ENCODE data around the gene TRAF1.

DNA sequence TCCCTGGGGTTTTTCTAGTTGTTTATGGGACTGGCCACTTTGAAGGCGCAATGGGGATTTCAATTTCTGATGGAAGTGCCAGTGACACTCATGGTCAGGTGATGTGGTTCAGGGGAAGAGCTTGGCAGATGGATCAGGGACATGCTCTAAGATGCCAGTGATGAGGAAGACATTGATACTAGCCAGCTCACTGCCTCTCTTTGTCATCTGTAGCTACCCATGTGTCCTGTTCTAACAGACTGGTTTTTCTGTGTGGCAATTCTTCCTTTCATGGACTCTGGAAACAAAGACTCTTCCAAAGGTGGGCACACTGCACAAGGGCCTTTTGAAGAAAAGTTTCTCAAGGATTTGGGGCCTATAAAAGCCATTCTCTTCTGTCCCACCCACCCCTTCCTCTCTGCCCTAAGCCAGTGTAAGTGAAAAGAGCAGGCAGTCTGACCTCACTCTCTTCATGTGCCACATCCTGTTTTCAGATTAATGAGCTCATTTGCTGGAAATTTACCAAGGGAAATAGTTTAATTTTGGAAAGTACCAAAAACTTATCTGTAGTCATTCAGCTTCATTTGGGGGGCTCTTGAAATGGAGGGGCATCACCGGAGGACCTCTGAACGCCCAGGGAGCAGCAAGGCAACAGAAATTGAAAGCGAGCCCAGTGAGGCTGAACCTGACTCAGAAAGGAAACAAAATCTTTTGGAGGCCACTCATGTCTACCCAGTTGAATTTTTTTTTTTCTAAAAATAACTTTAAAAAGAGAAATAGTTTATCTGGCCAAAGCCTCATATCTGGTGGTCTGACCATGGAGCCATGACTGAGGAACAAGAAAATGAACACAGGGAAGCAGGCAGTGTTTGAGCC is 4.9 kb upstream of the TRAF1 start:
- TF ChIP-seq, protein P1, sequence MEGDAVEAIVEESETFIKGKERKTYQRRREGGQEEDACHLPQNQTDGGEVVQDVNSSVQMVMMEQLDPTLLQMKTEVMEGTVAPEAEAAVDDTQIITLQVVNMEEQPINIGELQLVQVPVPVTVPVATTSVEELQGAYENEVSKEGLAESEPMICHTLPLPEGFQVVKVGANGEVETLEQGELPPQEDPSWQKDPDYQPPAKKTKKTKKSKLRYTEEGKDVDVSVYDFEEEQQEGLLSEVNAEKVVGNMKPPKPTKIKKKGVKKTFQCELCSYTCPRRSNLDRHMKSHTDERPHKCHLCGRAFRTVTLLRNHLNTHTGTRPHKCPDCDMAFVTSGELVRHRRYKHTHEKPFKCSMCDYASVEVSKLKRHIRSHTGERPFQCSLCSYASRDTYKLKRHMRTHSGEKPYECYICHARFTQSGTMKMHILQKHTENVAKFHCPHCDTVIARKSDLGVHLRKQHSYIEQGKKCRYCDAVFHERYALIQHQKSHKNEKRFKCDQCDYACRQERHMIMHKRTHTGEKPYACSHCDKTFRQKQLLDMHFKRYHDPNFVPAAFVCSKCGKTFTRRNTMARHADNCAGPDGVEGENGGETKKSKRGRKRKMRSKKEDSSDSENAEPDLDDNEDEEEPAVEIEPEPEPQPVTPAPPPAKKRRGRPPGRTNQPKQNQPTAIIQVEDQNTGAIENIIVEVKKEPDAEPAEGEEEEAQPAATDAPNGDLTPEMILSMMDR (IDR thresholded peaks at IDR 0.05), result no peak
- no peak for TF ChIP-seq POLR2A (IDR thresholded peaks at IDR 0.05)
- TF ChIP-seq POLR2AphosphoS5 (IDR thresholded peaks at IDR 0.05), result peak in 3 of 4 donors; percentile 18 to 39 (median 21)
